Liver (tissue), 9 donors: ENCODE results near the gene LEAP2. TPM values are rescaled to one million over a fixed set of nuclear protein-coding genes. Genes with fewer than 3 reads are reported as not detected.

Experiments used
- DNase-seq: peaks from one replicate; pipeline ENCODE4 v3.0.0-alpha.2; 2017; ENCODE audit warnings: low spot score
- H3K27ac ChIP-seq, 2 donors: one replicate each; pipeline ENCODE4 v1.7.0; 2013; ENCODE audit warnings: inconsistent platforms in 2 of 2, low read length in 2 of 2, control low read depth in 1 of 2, low read depth in 1 of 2, mild to moderate bottlenecking in 1 of 2
- H3K27me3 ChIP-seq, 4 donors: one replicate each; pipeline versions ENCODE4 v1.6.1 to v1.7.0; 2013; ENCODE audit warnings: low read length in 3 of 4, inconsistent platforms in 1 of 4, mild to moderate bottlenecking in 1 of 4, moderate library complexity in 1 of 4; ENCODE audit not compliant: control insufficient read depth in 4 of 4, insufficient read depth in 4 of 4
- H3K36me3 ChIP-seq, 4 donors: one replicate each; pipeline versions ENCODE4 v1.6.1 to v1.7.0; 2013; ENCODE audit warnings: low read length in 3 of 4, mild to moderate bottlenecking in 3 of 4, low read depth in 1 of 4, moderate library complexity in 1 of 4; ENCODE audit not compliant: control insufficient read depth in 4 of 4, insufficient read depth in 3 of 4
- H3K4me1 ChIP-seq, 4 donors: one replicate each; pipeline versions ENCODE4 v1.6.1 to v1.7.0; 2013; ENCODE audit warnings: low read length in 3 of 4, mild to moderate bottlenecking in 3 of 4, moderate library complexity in 1 of 4; ENCODE audit not compliant: control insufficient read depth in 4 of 4, insufficient read depth in 4 of 4
- H3K4me3 ChIP-seq, 3 donors: one replicate each; pipeline versions ENCODE4 v1.6.1 to v1.7.0; 2013; ENCODE audit warnings: low read length in 3 of 3, control low read depth in 1 of 3, low read depth in 1 of 3, mild to moderate bottlenecking in 1 of 3
- H3K9ac ChIP-seq, 2 donors: one replicate each; pipeline ENCODE4 v1.7.0; 2013; ENCODE audit warnings: low read length in 2 of 2, mild to moderate bottlenecking in 2 of 2, moderate library complexity in 2 of 2, control low read depth in 1 of 2, low read depth in 1 of 2
- H3K9me3 ChIP-seq, 4 donors: one replicate each; pipeline versions ENCODE4 v1.6.1 to v1.7.0; 2013; ENCODE audit warnings: low read length in 3 of 4; ENCODE audit not compliant: control insufficient read depth in 4 of 4
- EGR1 ChIP-seq, 2 donors: IDR thresholded peaks; 2 replicates each; pipeline ENCODE4 v1.6.1; 2016 to 2018; ENCODE audit warnings: antibody characterized with exemption in 2 of 2, low read depth in 2 of 2
- FOXA1 ChIP-seq: IDR thresholded peaks from 2 replicates; pipeline ENCODE4 v1.6.1; 2016; ENCODE audit warnings: antibody characterized with exemption
- FOXA2 ChIP-seq: IDR thresholded peaks from 2 replicates; pipeline ENCODE4 v1.6.1; 2016; ENCODE audit warnings: antibody characterized with exemption
- GABPA ChIP-seq, 2 donors: IDR thresholded peaks in 1 of 2; conservative IDR thresholded peaks in 1 of 2; 2 replicates each; pipeline ENCODE4 v1.6.1; 2016; ENCODE audit warnings: antibody characterized with exemption in 2 of 2, mild to moderate bottlenecking in 1 of 2, moderate library complexity in 1 of 2
- HNF4A ChIP-seq, 2 donors: conservative IDR thresholded peaks; 2 replicates each; pipeline ENCODE4 v1.6.1; 2016; ENCODE audit warnings: antibody characterized with exemption in 2 of 2, mild to moderate bottlenecking in 2 of 2
- HNF4G ChIP-seq: IDR thresholded peaks from 2 replicates; pipeline ENCODE4 v1.6.1; 2016; ENCODE audit warnings: antibody characterized with exemption
- NR2F2 ChIP-seq: IDR thresholded peaks from 2 replicates; pipeline ENCODE4 v1.6.1; 2016; ENCODE audit warnings: antibody characterized with exemption
- RAD21 ChIP-seq, 2 donors: IDR thresholded peaks; 2 replicates each; pipeline ENCODE4 v1.6.1; 2016; ENCODE audit warnings: antibody characterized with exemption in 2 of 2, mild to moderate bottlenecking in 2 of 2
- RXRA ChIP-seq, 2 donors: IDR thresholded peaks; 2 replicates each; pipeline ENCODE4 v1.6.1; 2017 to 2018; ENCODE audit warnings: antibody characterized with exemption in 2 of 2, mild to moderate bottlenecking in 1 of 2
- SP1 ChIP-seq: IDR thresholded peaks from 2 replicates; pipeline ENCODE4 v1.6.1; 2018; ENCODE audit warnings: antibody characterized with exemption, mild to moderate bottlenecking
- YY1 ChIP-seq: IDR thresholded peaks from 2 replicates; pipeline ENCODE4 v1.6.1; 2016; ENCODE audit warnings: antibody characterized with exemption, mild to moderate bottlenecking
- WGBS: extraction: QIAGEN DNeasy Blood & Tissue Kit; methylation state at CpG from one replicate; pipeline ENCODE4 v1.1.7; 2013; 5-methylcytosine and 5-hydroxymethylcytosine counted together
- polyA plus RNA-seq, 2 donors: library from polyadenylated mRNA; stranded (reverse) in 1 of 2; unstranded in 1 of 2; fragments of 200-250 nt in 1 of 2; fragments of >200 nt in 1 of 2; fragmentation: Nextera tagmentation in 1 of 2; extraction: Ambion mirVana in 1 of 2; gene quantifications; one replicate each; pipeline versions ENCODE4 v1.2.1 to v1.2.3, GENCODE V29; 2013 to 2015
- total RNA-seq, 2 donors: library from RNA; depleted of rRNA; stranded (reverse); fragments of >200 nt; gene quantifications; one replicate each; pipeline ENCODE4 v1.2.3, GENCODE V29; 2014
- TF ChIP-seq, protein P1 (sequence below): IDR thresholded peaks from 2 replicates; pipeline ENCODE4 v1.6.1; 2016; ENCODE audit warnings: antibody characterized with exemption
- TF ChIP-seq, protein P2 (sequence below): IDR thresholded peaks from 2 replicates; pipeline ENCODE4 v1.6.1; 2016; ENCODE audit warnings: antibody characterized with exemption
- TF ChIP-seq, protein P3 (sequence below): IDR thresholded peaks from 2 replicates; pipeline ENCODE4 v1.6.1; 2016; ENCODE audit warnings: antibody characterized with exemption
- TF ChIP-seq, protein P4 (sequence below): IDR thresholded peaks from 2 replicates; pipeline ENCODE4 v1.6.1; 2016; ENCODE audit warnings: antibody characterized with exemption, mild to moderate bottlenecking
- donor health status: healthy.
- donor health status: healthy.
- donor health status: healthy.
- donor health status: healthy.
- donor health status: healthy.

LEAP2 gene
- total and polyA plus RNA-seq, 4 donors: 12.0 to 736 (median 62.4) TPM

DNA sequence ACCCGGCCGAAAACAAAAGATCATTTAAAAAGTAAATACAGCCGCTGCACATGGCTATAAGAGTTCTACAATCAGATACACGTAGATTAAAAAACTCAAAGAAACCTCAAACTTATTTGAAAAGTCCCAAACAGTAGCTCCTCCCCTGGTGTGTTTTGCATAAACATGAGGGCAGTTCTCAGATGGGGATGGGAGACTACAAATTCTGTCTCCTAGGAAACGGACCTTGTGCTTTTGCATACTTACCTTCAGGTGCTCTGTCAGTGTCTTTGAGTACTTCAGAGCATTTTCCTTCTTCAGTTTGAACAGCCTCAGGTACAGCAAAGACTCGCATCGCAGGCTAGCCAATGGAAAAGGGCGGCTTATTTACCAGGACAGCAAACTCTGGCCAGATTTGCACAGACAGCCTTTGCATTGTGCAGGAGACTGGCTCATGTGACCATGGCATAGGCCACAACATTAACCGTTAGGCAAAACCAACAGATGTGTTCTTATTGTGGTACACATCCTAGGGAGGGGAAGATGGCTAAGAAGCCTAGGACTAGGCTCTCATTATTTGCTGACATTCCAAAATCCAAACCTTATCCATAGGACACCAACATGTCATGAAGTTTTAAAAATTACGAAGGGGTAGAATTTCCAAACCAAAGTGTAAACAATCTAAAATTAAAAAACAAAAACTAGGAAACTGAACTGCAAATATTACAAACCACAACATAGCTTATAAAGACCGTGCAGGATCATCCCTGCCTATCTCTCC is 12.8 kb downstream of the LEAP2 start:
- H3K27ac ChIP-seq: no peak overlapping the region
- peaks cover 0 to 4% (median 0%) of the 10 kb centered on the region in 4 donors for H3K4me1 ChIP-seq
- H3K9me3 ChIP-seq: no peaks in the 10 kb centered on the region
- DNase-seq: no peak
- H3K4me3 ChIP-seq: no peak overlapping the region
- WGBS: 86% methylated on average over 11 of the region's 11 CpGs
- no peak overlapping the region for H3K9ac ChIP-seq
- TF ChIP-seq, protein P1, sequence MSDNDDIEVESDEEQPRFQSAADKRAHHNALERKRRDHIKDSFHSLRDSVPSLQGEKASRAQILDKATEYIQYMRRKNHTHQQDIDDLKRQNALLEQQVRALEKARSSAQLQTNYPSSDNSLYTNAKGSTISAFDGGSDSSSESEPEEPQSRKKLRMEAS: no peak
- TF ChIP-seq FOXA1 (no peak), RAD21 (IDR thresholded peaks at IDR 0.05) (no peak), EGR1 (IDR thresholded peaks at IDR 0.05; ENCODE audit: low read depth in 2 of 2) (no peak), SP1 (no peak), RXRA (IDR thresholded peaks at IDR 0.05) (no peak), GABPA (IDR thresholded peaks at IDR 0.05 in 1 of 2, conservative IDR thresholded peaks at IDR 0.05 in 1 of 2) (no peak), YY1 (no peak)
- H3K27me3 ChIP-seq: no peaks in the 10 kb centered on the region
- peaks cover 5 to 76% (median 62%) of the 10 kb centered on the region in 4 donors for H3K36me3 ChIP-seq

DNA sequence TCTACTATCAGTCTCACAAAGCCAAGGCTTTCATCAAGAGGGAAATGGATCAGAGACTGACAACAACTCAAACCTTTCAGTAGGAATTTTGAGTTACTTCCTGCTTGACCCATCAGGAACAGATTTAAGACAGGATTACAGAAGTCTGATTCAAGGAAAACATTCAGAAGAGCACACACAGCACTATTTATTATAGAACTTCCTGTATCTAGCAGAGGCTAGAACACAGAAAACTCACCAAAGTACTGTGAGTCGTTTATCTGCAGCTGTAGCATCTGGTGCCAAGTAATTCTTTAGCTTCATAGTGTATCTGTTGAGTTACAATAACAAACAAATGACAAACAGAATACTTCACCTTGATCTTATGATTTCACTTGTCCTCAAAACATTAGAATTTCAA is 13.8 kb downstream of the LEAP2 start:
- H3K4me1 ChIP-seq: peaks cover 0 to 4% (median 0%) of the 10 kb centered on the region in 4 donors
- no peak overlapping the region for H3K9ac ChIP-seq
- 20% methylated on average over 1 of the region's 1 CpG for WGBS
- TF ChIP-seq GABPA (IDR thresholded peaks at IDR 0.05 in 1 of 2, conservative IDR thresholded peaks at IDR 0.05 in 1 of 2): no peak
- no peak for TF ChIP-seq HNF4A (conservative IDR thresholded peaks at IDR 0.05)
- TF ChIP-seq YY1: no peak
- TF ChIP-seq HNF4G: no peak
- TF ChIP-seq EGR1 (IDR thresholded peaks at IDR 0.05; ENCODE audit: low read depth in 2 of 2): no peak
- TF ChIP-seq, protein P2, sequence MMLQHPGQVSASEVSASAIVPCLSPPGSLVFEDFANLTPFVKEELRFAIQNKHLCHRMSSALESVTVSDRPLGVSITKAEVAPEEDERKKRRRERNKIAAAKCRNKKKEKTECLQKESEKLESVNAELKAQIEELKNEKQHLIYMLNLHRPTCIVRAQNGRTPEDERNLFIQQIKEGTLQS: no peak
- TF ChIP-seq RAD21 (IDR thresholded peaks at IDR 0.05): no peak
- no peak for TF ChIP-seq NR2F2
- TF ChIP-seq FOXA1: no peak
- TF ChIP-seq RXRA (IDR thresholded peaks at IDR 0.05): no peak
- no peak for TF ChIP-seq SP1
- H3K27me3 ChIP-seq: no peaks in the 10 kb centered on the region
- no peak for DNase-seq
- no peak overlapping the region for H3K27ac ChIP-seq
- H3K4me3 ChIP-seq: no peak overlapping the region
- H3K36me3 ChIP-seq: peaks cover 7 to 80% (median 65%) of the 10 kb centered on the region in 4 donors
- no peaks in the 10 kb centered on the region for H3K9me3 ChIP-seq

DNA sequence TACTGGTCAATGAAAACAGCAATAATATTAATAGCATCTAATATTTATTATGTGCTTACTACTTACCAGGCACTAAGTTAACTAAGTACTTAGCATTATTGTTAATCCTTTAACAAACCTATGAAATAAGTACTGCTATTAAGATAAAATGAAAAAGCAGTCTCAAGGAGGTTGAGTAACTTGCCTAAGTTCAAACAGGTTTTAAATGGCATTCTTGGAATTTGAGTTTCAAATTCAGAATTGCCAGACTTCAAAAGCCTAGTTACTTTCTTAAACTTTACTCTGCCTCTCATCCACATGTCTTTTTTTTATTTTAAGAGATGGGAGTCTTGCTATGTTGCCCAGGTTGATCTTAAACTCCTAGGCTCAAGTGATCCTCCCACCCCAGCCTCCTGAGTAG is 16.0 kb downstream of the LEAP2 start:
- Histone ChIP-seq H3K4me3 (no peak overlapping the region), H3K9ac (no peak overlapping the region), H3K27me3 (no peaks in the 10 kb centered on the region), H3K4me1 (no peaks in the 10 kb centered on the region), H3K9me3 (no peaks in the 10 kb centered on the region), H3K36me3 (peaks cover 8 to 82% (median 71%) of the 10 kb centered on the region in 4 donors), H3K27ac (no peak overlapping the region)
- DNase-seq: no peak
- TF ChIP-seq HNF4G: no peak
- no peak for TF ChIP-seq FOXA2
- TF ChIP-seq, protein P3, sequence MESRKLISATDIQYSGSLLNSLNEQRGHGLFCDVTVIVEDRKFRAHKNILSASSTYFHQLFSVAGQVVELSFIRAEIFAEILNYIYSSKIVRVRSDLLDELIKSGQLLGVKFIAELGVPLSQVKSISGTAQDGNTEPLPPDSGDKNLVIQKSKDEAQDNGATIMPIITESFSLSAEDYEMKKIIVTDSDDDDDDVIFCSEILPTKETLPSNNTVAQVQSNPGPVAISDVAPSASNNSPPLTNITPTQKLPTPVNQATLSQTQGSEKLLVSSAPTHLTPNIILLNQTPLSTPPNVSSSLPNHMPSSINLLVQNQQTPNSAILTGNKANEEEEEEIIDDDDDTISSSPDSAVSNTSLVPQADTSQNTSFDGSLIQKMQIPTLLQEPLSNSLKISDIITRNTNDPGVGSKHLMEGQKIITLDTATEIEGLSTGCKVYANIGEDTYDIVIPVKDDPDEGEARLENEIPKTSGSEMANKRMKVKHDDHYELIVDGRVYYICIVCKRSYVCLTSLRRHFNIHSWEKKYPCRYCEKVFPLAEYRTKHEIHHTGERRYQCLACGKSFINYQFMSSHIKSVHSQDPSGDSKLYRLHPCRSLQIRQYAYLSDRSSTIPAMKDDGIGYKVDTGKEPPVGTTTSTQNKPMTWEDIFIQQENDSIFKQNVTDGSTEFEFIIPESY: no peak
- no peak for TF ChIP-seq EGR1 (IDR thresholded peaks at IDR 0.05; ENCODE audit: low read depth in 2 of 2)
- TF ChIP-seq, protein P4, sequence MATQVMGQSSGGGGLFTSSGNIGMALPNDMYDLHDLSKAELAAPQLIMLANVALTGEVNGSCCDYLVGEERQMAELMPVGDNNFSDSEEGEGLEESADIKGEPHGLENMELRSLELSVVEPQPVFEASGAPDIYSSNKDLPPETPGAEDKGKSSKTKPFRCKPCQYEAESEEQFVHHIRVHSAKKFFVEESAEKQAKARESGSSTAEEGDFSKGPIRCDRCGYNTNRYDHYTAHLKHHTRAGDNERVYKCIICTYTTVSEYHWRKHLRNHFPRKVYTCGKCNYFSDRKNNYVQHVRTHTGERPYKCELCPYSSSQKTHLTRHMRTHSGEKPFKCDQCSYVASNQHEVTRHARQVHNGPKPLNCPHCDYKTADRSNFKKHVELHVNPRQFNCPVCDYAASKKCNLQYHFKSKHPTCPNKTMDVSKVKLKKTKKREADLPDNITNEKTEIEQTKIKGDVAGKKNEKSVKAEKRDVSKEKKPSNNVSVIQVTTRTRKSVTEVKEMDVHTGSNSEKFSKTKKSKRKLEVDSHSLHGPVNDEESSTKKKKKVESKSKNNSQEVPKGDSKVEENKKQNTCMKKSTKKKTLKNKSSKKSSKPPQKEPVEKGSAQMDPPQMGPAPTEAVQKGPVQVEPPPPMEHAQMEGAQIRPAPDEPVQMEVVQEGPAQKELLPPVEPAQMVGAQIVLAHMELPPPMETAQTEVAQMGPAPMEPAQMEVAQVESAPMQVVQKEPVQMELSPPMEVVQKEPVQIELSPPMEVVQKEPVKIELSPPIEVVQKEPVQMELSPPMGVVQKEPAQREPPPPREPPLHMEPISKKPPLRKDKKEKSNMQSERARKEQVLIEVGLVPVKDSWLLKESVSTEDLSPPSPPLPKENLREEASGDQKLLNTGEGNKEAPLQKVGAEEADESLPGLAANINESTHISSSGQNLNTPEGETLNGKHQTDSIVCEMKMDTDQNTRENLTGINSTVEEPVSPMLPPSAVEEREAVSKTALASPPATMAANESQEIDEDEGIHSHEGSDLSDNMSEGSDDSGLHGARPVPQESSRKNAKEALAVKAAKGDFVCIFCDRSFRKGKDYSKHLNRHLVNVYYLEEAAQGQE: no peak
- TF ChIP-seq RXRA (IDR thresholded peaks at IDR 0.05): no peak
- TF ChIP-seq NR2F2: no peak
- no peak for TF ChIP-seq HNF4A (conservative IDR thresholded peaks at IDR 0.05)
- TF ChIP-seq RAD21 (IDR thresholded peaks at IDR 0.05): no peak
- TF ChIP-seq, protein P2: no peak
- no peak for TF ChIP-seq GABPA (IDR thresholded peaks at IDR 0.05 in 1 of 2, conservative IDR thresholded peaks at IDR 0.05 in 1 of 2)
